ENCODE results near the gene PRR15.

DNA sequence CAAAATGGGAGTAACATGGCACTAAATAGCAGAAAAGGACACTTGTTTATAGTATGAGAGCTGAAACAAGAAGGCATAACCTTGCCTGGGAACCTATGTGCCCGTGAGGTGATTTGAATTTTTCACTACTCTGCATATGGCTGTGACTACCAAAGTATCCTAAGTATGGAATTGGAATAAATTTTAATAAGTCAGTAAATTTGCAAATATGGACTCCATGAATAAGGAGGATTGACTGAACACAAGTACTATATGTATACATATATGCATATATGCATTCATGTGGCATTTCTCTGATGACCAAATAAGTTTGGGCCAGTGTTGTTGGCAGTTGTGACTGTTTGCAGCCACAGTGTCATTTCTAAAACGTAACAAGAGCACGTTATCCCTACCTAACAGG, 34.5 kb downstream of the PRR15 start:
- TF ChIP-seq POLR2AphosphoS5 (IDR thresholded peaks at IDR 0.05; ENCODE audit: low read depth, low read length): no peak
- TF ChIP-seq POLR2A (IDR thresholded peaks at IDR 0.05; ENCODE audit: low read depth, low read length): no peak
- TF ChIP-seq TAF1 (IDR thresholded peaks at IDR 0.05; ENCODE audit: borderline replicate concordance, low read depth, low read length): no peak
